Liver (tissue), 9 donors: ENCODE measurements around the gene RAD51B. TPM values are rescaled to one million over a fixed set of nuclear protein-coding genes. Genes with fewer than 3 reads are reported as not detected.

Source experiments
- DNase-seq: peaks from one replicate; pipeline ENCODE4 v3.0.0-alpha.2; 2017; ENCODE audit warnings: low spot score
- H3K27ac ChIP-seq, 2 donors: one replicate each; pipeline ENCODE4 v1.7.0; 2013; ENCODE audit warnings: inconsistent platforms in 2 of 2, low read length in 2 of 2, control low read depth in 1 of 2, low read depth in 1 of 2, mild to moderate bottlenecking in 1 of 2
- H3K27me3 ChIP-seq, 4 donors: one replicate each; pipeline versions ENCODE4 v1.6.1 to v1.7.0; 2013; ENCODE audit warnings: low read length in 3 of 4, inconsistent platforms in 1 of 4, mild to moderate bottlenecking in 1 of 4, moderate library complexity in 1 of 4; ENCODE audit not compliant: control insufficient read depth in 4 of 4, insufficient read depth in 4 of 4
- H3K36me3 ChIP-seq, 4 donors: one replicate each; pipeline versions ENCODE4 v1.6.1 to v1.7.0; 2013; ENCODE audit warnings: low read length in 3 of 4, mild to moderate bottlenecking in 3 of 4, low read depth in 1 of 4, moderate library complexity in 1 of 4; ENCODE audit not compliant: control insufficient read depth in 4 of 4, insufficient read depth in 3 of 4
- H3K4me1 ChIP-seq, 4 donors: one replicate each; pipeline versions ENCODE4 v1.6.1 to v1.7.0; 2013; ENCODE audit warnings: low read length in 3 of 4, mild to moderate bottlenecking in 3 of 4, moderate library complexity in 1 of 4; ENCODE audit not compliant: control insufficient read depth in 4 of 4, insufficient read depth in 4 of 4
- H3K4me3 ChIP-seq, 3 donors: one replicate each; pipeline versions ENCODE4 v1.6.1 to v1.7.0; 2013; ENCODE audit warnings: low read length in 3 of 3, control low read depth in 1 of 3, low read depth in 1 of 3, mild to moderate bottlenecking in 1 of 3
- H3K9ac ChIP-seq, 2 donors: one replicate each; pipeline ENCODE4 v1.7.0; 2013; ENCODE audit warnings: low read length in 2 of 2, mild to moderate bottlenecking in 2 of 2, moderate library complexity in 2 of 2, control low read depth in 1 of 2, low read depth in 1 of 2
- H3K9me3 ChIP-seq, 4 donors: one replicate each; pipeline versions ENCODE4 v1.6.1 to v1.7.0; 2013; ENCODE audit warnings: low read length in 3 of 4; ENCODE audit not compliant: control insufficient read depth in 4 of 4
- ATF3 ChIP-seq: IDR thresholded peaks from 2 replicates; pipeline ENCODE4 v1.6.1; 2016; ENCODE audit warnings: antibody characterized with exemption
- CTCF ChIP-seq: fragments of 150-350 bp; IDR thresholded peaks from 2 replicates; pipeline ENCODE4 v1.5.1; 2017; ENCODE audit warnings: improper control_type of control experiment, low read depth, low read length; ENCODE audit not compliant: missing input control
- EGR1 ChIP-seq, 2 donors: IDR thresholded peaks; 2 replicates each; pipeline ENCODE4 v1.6.1; 2016 to 2018; ENCODE audit warnings: antibody characterized with exemption in 2 of 2, low read depth in 2 of 2
- FOXA1 ChIP-seq: IDR thresholded peaks from 2 replicates; pipeline ENCODE4 v1.6.1; 2016; ENCODE audit warnings: antibody characterized with exemption
- FOXA2 ChIP-seq: IDR thresholded peaks from 2 replicates; pipeline ENCODE4 v1.6.1; 2016; ENCODE audit warnings: antibody characterized with exemption
- HNF4A ChIP-seq, 2 donors: conservative IDR thresholded peaks; 2 replicates each; pipeline ENCODE4 v1.6.1; 2016; ENCODE audit warnings: antibody characterized with exemption in 2 of 2, mild to moderate bottlenecking in 2 of 2
- MAX ChIP-seq: IDR thresholded peaks from 2 replicates; pipeline ENCODE4 v1.6.1; 2016; ENCODE audit warnings: antibody characterized with exemption
- NR2F2 ChIP-seq: IDR thresholded peaks from 2 replicates; pipeline ENCODE4 v1.6.1; 2016; ENCODE audit warnings: antibody characterized with exemption
- REST ChIP-seq: IDR thresholded peaks from 2 replicates; pipeline ENCODE4 v1.6.1; 2016; ENCODE audit warnings: antibody characterized with exemption, mild to moderate bottlenecking
- SP1 ChIP-seq: IDR thresholded peaks from 2 replicates; pipeline ENCODE4 v1.6.1; 2018; ENCODE audit warnings: antibody characterized with exemption, mild to moderate bottlenecking
- TAF1 ChIP-seq: conservative IDR thresholded peaks from 2 replicates; pipeline ENCODE4 v1.6.1; 2016; ENCODE audit warnings: antibody characterized with exemption, mild to moderate bottlenecking
- YY1 ChIP-seq: IDR thresholded peaks from 2 replicates; pipeline ENCODE4 v1.6.1; 2016; ENCODE audit warnings: antibody characterized with exemption, mild to moderate bottlenecking
- ZBTB33 ChIP-seq: IDR thresholded peaks from 2 replicates; pipeline ENCODE4 v1.6.1; 2016; ENCODE audit warnings: antibody characterized with exemption
- WGBS: extraction: QIAGEN DNeasy Blood & Tissue Kit; methylation state at CpG from one replicate; pipeline ENCODE4 v1.1.7; 2013; 5-methylcytosine and 5-hydroxymethylcytosine counted together
- polyA plus RNA-seq, 2 donors: library from polyadenylated mRNA; stranded (reverse) in 1 of 2; unstranded in 1 of 2; fragments of 200-250 nt in 1 of 2; fragments of >200 nt in 1 of 2; fragmentation: Nextera tagmentation in 1 of 2; extraction: Ambion mirVana in 1 of 2; gene quantifications; one replicate each; pipeline versions ENCODE4 v1.2.1 to v1.2.3, GENCODE V29; 2013 to 2015
- total RNA-seq, 2 donors: library from RNA; depleted of rRNA; stranded (reverse); fragments of >200 nt; gene quantifications; one replicate each; pipeline ENCODE4 v1.2.3, GENCODE V29; 2014
- donor health status: healthy.
- donor health status: healthy.
- donor health status: healthy.
- donor health status: healthy.
- donor health status: healthy.

The RAD51B gene
- total and polyA plus RNA-seq, 4 donors: 0.81 to 12.9 (median 2.4) TPM

GRCh38 chr14:67798731-67799130 is 20.8 kb upstream of the RAD51B start (continued):
- TF ChIP-seq SP1 (no peak), YY1 (no peak), CTCF (no peak), EGR1 (IDR thresholded peaks at IDR 0.05; ENCODE audit: low read depth in 2 of 2) (no peak)

- H3K9ac ChIP-seq: no peak overlapping the region
- TF ChIP-seq YY1 (no peak), FOXA2 (no peak), HNF4A (conservative IDR thresholded peaks at IDR 0.05) (no peak), NR2F2 (no peak), MAX (no peak), ZBTB33 (no peak), CTCF (no peak), REST (no peak), SP1 (no peak), TAF1 (no peak), ATF3 (no peak), EGR1 (IDR thresholded peaks at IDR 0.05; ENCODE audit: low read depth in 2 of 2) (no peak), FOXA1 (no peak)
- 98% methylated on average over 4 of the region's 4 CpGs for WGBS
Measured at GRCh38 chr14:67800743-67801142, 18.8 kb upstream of the RAD51B start.

More at GRCh38 chr14:67800743-67801142, 18.8 kb upstream of the RAD51B start:
- H3K9me3 ChIP-seq: no peaks in the 10 kb centered on the region
- no peaks in the 10 kb centered on the region for H3K4me1 ChIP-seq
- DNase-seq: no peak
- no peaks in the 10 kb centered on the region for H3K27me3 ChIP-seq
- no peak overlapping the region for H3K4me3 ChIP-seq
- peaks cover 12 to 84% (median 68%) of the 10 kb centered on the region in 4 donors for H3K36me3 ChIP-seq
- no peak overlapping the region for H3K27ac ChIP-seq
